Kidney epithelial cell (primary cell): ENCODE results near the gene CPEB1. TPM values are rescaled to one million over a fixed set of nuclear protein-coding genes. Genes with fewer than 3 reads are reported as not detected.
A peak's percentile ranks its signal among the peaks of the same experiment; 100 is the strongest.

Experiments
- DNase-seq: peaks from one replicate; pipeline ENCODE4 v3.0.0-alpha.2; 2010; ENCODE audit warnings: low read depth
- H3K27me3 ChIP-seq: 2 replicates; pipeline ENCODE4 v1.6.0; 2011; ENCODE audit warnings: low read length; ENCODE audit not compliant: control insufficient read depth, insufficient read depth
- H3K36me3 ChIP-seq: 2 replicates; pipeline ENCODE4 v1.5.1; 2011; ENCODE audit warnings: low read length; ENCODE audit not compliant: control insufficient read depth, insufficient read depth
- H3K4me3 ChIP-seq: 2 replicates; pipeline ENCODE4 v1.5.1; 2011; ENCODE audit warnings: low read depth, mild to moderate bottlenecking, control low read depth, low read length
- total RNA-seq: library from RNA; depleted of rRNA; stranded (reverse); fragments of >200 nt; gene quantifications from 2 replicates; pipeline ENCODE4 v1.2.3, GENCODE V29; 2015
- TF ChIP-seq, protein P1 (sequence below): IDR thresholded peaks from 2 replicates; pipeline ENCODE4 v1.5.1; 2011; ENCODE audit warnings: mild to moderate bottlenecking, moderate library complexity, low read length, control low read depth, inconsistent platforms; ENCODE audit not compliant: insufficient read depth, poor library complexity, severe bottlenecking

CPEB1 gene
- total RNA-seq, 1 donor from 2014 or later: 3.8 TPM

GRCh38 chr15:82554849-82555248 is 92.3 kb downstream of the CPEB1 start:
- TF ChIP-seq, protein P1, sequence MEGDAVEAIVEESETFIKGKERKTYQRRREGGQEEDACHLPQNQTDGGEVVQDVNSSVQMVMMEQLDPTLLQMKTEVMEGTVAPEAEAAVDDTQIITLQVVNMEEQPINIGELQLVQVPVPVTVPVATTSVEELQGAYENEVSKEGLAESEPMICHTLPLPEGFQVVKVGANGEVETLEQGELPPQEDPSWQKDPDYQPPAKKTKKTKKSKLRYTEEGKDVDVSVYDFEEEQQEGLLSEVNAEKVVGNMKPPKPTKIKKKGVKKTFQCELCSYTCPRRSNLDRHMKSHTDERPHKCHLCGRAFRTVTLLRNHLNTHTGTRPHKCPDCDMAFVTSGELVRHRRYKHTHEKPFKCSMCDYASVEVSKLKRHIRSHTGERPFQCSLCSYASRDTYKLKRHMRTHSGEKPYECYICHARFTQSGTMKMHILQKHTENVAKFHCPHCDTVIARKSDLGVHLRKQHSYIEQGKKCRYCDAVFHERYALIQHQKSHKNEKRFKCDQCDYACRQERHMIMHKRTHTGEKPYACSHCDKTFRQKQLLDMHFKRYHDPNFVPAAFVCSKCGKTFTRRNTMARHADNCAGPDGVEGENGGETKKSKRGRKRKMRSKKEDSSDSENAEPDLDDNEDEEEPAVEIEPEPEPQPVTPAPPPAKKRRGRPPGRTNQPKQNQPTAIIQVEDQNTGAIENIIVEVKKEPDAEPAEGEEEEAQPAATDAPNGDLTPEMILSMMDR: no peak
- DNase-seq: no peak

GRCh38 chr15:82554351-82554750 is 92.8 kb downstream of the CPEB1 start:
- Histone ChIP-seq H3K36me3 (no peaks in the 10 kb centered on the region), H3K4me3 (no peak overlapping the region), H3K27me3 (no peaks in the 10 kb centered on the region)
- TF ChIP-seq, protein P1: no peak
- no peak for DNase-seq

More at GRCh38 chr15:82554849-82555248, 92.3 kb downstream of the CPEB1 start:
- no peak overlapping the region for H3K4me3 ChIP-seq
- H3K27me3 ChIP-seq: no peaks in the 10 kb centered on the region
- no peaks in the 10 kb centered on the region for H3K36me3 ChIP-seq

GRCh38 chr15:82553846-82554245 is 93.3 kb downstream of the CPEB1 start:
- TF ChIP-seq, protein P1: no peak

GRCh38 chr15:82552861-82553260 is 94.3 kb downstream of the CPEB1 start:
- H3K27me3 ChIP-seq: no peaks in the 10 kb centered on the region
- no peak for DNase-seq
- H3K36me3 ChIP-seq: no peaks in the 10 kb centered on the region
- TF ChIP-seq, protein P1: no peak
- H3K4me3 ChIP-seq: no peak overlapping the region

More at GRCh38 chr15:82553846-82554245, 93.3 kb downstream of the CPEB1 start:
- no peak for DNase-seq
- Histone ChIP-seq H3K36me3 (no peaks in the 10 kb centered on the region), H3K4me3 (no peak overlapping the region), H3K27me3 (no peaks in the 10 kb centered on the region)

DNA sequence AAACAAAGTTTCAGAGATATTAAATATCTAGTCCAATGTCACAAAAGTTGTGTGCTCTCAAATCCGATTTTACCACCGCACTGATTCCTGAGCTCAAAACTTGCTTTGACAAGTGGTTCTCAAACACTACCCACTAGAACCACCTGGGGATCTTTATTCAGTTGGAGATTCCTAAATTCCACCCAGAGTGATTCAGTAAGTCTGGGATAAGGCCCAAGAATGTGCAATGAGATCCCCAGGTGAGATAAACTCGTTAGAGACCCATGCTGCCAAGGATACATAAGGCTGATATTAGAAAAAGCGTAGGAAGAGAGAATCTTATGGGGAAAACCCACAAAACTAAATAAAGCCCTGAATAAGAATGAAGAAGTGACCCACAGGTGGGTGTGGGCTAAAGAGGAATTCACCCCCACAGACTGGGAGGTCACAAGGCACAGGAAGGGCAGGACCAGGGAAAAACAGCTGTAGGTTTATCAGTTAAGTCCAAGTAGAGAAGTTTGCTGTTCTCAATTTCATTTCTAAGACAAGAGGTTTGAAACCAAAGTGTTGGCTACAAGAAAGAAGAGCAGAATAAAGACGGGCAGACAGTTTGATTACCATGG is 95.4 kb downstream of the CPEB1 start:
- TF ChIP-seq, protein P1: no peak
- H3K36me3 ChIP-seq: no peaks in the 10 kb centered on the region
- no peak overlapping the region for H3K4me3 ChIP-seq
- DNase-seq: peak; percentile 32
- H3K27me3 ChIP-seq: no peaks in the 10 kb centered on the region

GRCh38 chr15:82549199-82549665 is 97.9 kb downstream of the CPEB1 start:
- TF ChIP-seq, protein P1: no peak
- no peak for DNase-seq
- Histone ChIP-seq H3K4me3 (no peak overlapping the region), H3K36me3 (no peaks in the 10 kb centered on the region), H3K27me3 (peaks cover 4% of the 10 kb centered on the region)
